HG03064 (cell line): ENCODE results near the gene VWA3B.
"Not testable (repeated sequence)": the region's sequence is repeated elsewhere in the genome, so short reads cannot be mapped to it uniquely, and the experiment has no call there.

Source experiments
- ATAC-seq: cut with Tn5 transposase; IDR thresholded peaks from one replicate; pipeline ENCODE4 v1.9.1; 2021; ENCODE audit warnings: low read depth; ENCODE audit not compliant: unreplicated experiment

The VWA3B gene

DNA sequence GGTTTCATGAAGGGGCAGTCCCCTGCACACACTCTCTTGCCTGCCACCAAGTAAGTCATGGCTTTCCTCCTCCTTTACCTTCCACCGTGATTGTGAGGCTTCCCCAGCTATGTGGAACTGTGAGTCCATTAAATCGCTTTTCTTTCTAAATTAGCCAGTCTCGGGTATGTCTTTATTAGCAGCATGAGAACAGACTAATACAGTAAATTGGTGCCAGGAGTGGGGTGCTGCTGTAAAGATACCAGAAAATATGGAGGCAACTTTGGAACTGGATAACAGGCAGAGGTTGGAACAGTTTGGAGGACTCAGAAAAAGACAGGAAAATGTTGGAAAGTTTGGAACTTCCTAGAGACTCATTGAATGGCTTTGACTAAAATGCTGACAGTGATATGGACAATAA is 233.2 kb downstream of the VWA3B start:
- not testable (repeated sequence) for ATAC-seq

DNA sequence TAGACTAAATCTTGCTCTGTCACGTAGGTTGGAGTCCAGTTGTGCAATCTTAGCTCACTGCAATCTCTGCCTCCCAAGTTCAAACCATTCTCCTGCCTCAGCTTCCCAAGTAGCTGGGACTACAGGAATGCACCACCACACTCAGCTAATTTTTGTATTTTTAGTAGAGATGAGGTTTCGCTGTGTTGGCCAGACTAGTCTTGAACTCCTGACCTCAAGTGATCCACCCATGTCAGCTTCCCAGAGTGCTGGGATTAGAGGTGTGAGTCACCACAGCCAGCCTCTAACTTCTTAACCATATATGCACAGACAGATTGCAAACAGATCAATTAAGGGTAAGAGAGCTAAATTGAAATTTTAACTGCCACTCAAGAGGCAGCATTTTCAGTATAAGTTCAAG is 237.2 kb downstream of the VWA3B start:
- no peak for ATAC-seq

DNA sequence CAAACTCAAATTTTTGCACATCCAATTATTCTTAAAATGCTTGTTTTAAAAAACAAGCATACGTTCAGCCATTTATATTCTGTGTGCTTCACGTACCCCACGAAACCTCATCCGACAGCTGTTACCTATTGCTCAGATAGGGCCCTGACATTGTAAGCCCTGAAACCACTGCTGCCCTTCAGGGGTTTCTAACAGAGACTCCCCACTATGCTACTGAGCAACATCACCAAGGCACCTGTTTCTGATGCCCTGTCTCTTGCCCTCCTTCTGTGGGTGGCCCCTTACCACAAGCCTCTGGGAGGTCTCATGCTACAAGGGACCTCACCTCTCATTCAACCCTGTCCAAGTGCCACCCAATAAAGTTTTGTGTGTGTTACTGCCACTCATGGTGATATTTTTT is 240.8 kb downstream of the VWA3B start:
- ATAC-seq: no peak

DNA sequence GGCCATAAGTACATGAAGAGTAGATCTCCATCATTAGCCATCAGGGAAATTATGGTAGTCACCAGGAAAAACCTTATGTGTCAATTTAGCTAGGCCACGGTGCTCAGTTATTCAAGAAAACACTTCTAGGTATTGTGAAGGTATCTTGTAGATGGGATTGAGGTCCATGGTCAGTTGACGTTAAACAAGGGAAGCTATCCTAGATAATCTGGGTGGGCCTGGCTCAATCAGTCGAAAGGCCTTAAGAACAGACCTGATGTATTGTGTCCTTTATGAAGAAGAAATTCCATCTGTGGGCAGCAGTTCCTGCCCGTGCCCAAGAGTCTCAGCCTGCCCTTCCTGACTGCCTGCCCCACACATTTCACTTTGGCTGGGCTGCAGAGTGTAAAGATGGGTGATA is 242.6 kb downstream of the VWA3B start:
- ATAC-seq: no peak

DNA sequence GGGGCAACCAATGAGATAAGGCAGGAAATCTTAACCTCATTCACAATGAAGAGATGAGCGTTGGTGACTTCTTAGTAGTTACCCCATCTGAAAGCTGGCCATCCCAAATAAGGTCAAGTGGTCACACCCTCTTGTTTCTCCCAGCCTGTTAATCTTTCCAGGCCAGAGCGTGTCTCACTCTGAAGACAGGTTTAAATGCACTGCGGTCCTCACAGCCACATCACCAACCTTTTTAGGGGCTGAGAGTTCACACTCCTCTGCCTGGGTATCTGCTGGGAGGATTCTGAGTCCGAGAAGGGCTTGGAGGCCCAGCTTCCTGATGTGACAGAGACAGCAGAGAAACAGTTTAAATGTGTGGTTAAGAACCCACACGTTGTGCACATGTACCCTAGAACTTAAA is 246.0 kb downstream of the VWA3B start:
- no peak for ATAC-seq

DNA sequence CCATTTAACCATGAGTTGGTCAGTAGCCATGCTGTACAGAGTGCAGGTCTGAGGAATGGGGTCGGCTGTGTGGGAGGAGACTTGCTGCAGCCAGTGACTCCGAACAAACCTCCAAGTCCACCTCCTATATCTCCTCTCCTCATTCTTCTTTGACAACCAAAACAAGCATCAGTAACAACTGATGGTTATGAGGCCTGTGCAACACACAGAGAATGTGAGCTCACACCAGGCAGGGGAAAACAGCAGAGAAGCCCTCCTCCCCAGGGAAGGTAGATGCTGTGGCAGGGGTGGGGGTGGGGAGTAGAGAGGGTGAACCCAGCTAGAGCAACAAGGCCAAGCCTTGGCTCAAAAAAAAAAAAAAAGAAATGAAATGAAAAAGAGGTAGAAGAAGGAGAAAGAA is 247.0 kb downstream of the VWA3B start:
- ATAC-seq: no peak

DNA sequence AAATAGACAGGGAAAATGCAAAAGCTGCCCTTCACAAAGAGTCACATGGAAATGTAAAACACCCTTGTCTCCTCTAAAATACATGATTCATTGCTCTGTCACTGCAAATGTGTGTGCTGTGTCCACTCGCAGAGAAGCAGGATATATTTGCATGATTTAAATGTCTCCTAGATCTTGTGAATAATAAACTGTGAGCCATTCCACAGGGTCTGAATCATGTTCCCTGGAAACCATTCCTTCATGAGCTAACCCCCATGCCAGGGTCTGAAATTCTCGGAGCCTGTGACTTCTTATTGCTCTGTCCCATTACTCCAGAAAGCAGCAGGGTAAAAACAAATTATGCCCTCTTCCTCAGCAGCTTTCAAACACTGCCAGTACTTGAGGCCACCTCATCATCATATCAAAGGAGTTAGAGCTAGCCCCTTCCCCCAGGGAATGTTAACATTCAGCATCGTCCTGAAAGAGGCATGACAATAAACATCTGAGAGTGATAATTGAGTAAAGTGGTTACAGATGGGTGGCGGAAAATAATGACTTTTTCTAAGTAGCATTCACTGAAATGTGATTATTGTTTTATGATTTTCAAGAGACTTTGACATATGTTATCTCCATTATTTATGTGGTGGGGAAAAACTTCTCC is 247.6 kb downstream of the VWA3B start:
- ATAC-seq: no peak

DNA sequence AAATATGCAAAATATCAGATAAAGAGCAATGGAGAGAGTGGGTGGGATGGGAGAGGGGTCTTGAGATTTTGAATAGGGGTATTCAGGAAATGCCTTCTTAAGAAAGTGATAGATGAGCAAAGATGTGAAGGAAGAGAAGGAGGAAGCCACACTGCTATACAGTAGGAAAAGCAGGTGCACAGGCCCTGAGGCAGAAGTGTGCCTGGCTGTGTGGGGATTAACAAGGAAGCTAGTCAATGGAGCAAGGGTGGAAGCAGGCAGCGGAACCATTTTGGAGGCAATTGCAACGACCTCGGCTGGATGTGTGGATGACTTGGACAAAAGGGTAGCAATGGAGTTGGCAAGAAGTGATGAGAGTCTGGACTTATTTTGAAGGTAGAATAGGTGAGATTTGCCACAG is 248.3 kb downstream of the VWA3B start:
- no peak for ATAC-seq

DNA sequence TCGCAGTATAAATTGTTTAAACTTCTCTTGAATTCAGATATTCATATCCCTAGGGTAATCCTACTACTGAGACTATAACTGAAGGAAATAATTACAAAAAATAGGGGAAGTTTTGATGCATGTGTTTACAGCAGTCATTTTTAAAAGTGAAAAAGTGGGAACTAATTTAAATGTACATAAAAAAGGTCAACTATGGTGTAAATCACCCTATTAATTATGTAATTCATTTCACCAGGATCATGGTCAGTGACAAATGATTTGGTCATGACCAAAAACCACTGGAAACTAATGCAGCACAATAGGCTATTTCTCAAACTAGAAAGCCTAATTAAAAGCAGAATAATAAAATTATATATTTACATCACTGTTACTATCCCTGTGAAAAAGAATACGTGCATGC is 254.3 kb downstream of the VWA3B start:
- no peak for ATAC-seq

DNA sequence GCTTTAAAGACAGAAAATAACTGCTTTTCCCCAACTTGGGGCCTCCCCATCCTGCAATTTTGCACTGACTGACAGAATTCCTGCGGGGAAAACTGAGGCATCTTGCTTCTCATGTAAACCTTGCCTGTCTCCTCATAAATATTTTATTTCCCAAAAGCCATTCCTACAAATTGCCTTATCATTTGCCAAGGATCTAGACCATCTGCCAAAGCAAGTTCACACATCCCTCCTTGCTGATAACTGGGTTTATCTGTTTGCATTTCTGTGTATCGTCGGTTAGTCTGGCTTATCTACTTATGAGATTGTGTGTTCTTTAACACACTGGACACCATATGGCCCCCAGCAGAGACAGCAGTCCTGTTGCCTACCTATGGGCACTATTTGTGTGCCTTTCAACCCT is 256.3 kb downstream of the VWA3B start:
- ATAC-seq: no peak

DNA sequence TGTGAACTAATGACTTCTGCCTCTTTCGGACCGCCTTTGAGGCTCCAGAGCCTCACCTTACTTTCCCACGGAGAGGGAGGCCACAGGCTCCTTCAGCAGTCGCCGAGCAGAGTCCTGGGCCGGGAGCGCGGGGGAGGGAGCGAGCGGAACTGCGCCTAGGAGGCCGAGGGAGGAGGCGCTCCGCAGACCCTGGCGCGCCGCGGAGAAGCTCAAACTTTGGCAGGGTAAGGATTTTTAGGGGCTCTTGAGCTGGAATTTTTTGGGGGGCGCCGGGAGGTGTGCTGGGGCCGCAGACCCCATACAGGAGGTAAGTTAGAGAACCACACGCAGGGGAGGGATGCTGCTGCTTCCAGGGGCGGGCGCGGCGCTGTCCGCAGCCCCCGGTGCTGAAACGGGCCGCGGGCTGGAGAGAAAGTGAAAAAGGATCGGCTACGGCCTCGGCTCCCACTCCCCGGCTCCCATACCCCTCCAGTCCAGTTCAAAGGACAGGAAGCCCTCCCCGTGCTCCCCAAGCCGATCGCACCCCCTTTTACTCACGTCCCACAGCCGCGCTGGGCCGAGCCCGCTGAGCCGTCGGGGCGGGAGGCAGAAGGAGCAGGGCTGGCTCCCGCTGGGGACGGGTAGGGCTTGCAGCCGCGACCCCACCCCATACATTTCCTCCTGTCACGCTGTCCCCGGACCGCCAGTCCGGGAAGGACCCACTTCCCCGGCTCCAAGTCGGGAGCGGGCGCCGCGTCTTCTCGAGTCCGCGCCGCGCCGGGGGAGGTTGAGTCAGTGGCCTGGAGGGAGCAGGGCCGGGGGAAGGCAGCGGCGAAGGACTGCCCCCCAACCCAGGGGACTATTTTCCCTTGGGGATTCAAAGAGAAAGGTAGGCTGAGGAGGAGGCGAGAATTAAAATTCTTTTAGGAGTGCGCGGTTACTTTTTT is 259.6 kb downstream of the VWA3B start, which contains the start of gene CNGA3:
Gene CNGA3, plus strand, starts transcription at position 146 of the 926 bp plus-strand sequence. CDS start 23,520 bp downstream, outside the sequence.
- no peak for ATAC-seq

DNA sequence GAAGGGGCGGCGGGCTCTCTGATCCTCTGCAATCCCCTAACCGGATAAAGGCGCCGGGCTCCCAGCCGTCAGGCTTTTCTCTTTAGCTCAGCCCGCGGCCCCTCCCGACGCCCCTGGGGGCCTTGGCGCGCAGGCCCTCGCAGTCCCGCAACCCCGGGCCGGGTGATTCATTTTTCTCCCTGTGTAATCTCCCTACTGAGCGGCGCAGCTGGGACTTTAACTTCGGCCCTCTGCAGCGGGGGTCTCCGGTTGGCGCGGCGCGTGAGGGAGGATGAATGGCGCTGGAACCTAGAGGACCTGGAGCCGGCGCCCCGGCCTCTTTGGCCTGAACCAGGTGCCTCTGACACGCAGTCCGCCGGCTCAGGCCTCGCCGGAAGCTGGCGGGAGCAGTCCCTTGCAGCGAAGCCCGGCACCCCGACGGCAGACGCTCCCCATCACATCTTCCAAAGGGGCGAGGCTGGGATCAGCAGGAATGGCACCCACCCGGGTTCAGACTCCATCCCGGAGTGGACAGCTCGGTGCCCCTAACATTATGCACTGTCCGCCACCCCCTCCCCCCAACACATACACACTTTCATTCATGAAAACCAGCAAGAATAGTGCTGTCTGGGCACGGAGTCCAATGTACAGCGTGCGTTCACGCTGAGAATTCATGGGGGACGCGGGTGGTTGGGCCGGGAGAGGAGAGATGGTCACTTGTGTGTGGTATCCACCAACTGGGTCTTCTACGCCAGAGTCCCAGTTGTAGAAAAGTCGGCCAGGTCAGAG is 260.5 kb downstream of the VWA3B start:
- no peak for ATAC-seq

DNA sequence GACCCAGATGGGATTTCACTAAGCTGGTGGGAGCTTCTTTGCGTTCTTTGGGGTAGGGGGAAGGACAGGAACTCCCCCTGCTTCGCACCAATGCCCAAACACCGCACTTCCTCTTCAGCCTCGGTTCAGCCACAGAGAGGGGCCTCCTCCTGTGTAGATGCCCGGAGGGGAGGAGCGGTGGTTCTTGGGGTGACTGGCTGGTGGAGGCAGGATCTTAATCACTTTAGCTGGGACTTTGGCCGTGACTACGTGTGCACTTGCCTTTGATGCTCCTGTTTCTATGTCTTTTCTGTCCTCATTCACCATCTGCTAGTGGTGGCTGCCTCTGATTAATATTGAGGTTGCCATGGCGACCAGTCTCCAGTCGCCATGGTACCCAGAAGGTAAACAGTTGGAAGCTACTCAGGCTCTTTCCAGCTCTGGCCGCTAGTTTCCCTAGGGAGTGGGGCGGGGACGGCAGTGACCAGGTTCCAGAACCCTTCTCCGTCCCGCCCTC is 261.1 kb downstream of the VWA3B start:
- no peak for ATAC-seq

DNA sequence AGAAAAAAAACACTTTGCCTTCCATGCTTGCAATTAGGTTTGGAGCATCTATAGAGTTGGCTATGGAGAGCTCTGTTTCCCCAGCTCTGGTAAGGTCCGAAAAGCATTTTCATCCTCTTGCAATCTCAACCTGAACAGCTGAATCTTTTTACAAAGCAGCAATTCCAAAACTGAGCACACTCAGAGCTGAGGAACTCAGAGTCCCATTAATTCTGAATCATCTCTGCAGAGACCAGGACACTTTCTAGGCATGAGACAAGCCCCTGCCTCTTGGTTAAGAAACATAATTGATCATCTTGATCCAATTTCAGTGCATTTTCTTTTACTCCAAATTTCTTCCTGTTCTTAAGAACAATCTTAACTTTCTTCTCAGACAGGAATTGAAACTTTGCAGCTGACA is 263.4 kb downstream of the VWA3B start:
- ATAC-seq: no peak

DNA sequence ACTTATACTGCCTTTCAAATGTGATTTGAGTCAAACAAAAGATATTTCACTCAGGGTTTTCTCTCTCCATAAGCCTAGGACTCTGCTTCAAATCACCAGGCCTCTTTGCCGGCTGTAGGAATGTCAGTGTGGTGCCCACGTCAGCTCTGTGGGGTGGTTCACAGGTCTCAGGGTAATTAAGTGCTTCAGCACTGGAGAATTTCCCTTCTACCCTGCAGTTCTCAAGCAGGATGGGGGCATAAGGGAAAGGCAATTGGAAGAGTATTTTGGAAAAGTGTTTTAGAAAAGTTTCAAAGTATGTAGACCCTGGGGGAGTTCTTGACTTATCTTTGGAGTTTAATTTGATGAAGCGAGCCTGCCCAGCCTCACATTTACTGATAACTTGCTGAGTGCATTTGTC is 268.9 kb downstream of the VWA3B start:
- ATAC-seq: no peak

DNA sequence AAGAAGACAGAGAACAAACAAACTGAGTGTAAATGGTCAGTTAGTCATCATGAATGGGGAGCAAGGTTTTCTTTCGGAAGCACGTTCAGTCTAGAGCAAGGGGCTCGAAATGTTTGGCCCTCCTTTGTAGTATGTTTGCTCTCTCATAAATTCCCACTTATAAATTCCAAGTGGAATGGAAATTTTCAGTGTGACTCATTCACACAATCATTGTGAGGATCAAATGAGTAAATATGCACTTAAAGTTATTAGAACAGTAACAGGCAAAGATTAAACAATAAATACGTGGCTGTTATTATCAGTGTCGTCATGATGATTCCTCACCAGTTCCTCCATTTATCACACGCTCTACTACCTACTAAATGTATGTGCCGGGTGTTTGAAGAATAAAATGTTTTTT is 269.8 kb downstream of the VWA3B start:
- ATAC-seq: no peak

DNA sequence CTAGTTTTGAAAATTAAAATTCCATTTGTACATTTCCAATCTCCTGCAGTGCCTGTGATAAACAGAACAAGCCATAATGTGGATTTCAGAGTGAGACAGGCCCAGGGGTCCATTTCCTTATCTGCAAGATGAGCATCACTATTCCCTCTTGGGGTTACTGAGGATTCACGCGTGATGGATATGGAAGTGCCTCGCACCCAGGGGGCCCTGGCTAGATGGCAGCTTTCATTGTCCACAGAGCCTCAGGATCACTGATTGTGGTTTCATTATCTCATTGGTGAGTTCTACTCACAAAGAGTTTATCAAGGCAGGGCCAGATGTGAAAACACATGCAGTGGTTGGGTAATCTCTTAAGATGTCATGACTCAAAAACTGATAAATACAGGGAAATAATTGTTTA is 270.9 kb downstream of the VWA3B start:
- no peak for ATAC-seq

DNA sequence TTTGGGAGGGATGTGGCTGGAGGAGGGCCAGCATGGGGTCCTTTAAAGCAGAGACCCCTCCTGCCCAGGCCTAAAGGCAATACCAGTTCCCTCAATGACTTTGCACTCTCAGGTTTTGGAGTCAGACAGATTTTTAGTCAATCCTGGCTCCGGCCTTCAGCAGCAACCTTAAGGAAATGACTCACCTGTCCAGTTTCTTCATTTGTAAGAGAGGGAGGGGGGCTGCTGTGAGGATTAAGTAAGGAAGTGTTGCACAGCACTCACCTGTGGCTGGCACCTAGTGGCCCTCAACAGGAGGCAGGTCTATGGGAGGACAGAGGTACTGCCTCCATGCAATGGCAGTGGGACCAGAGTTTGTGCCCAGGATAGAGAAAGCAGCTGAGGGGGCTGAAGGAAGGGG is 273.0 kb downstream of the VWA3B start:
- no peak for ATAC-seq
